Measurements from ENCODE around the gene WAPL. TPM values are rescaled to one million over a fixed set of nuclear protein-coding genes. Genes with fewer than 3 reads are reported as not detected.

Gene WAPL
- total and polyA plus RNA-seq, 2 of the 8 experiments (the other 6 are each of a cell fraction or from before 2014, with no cell fraction given) = 12.8 to 48.1 TPM

- Histone ChIP-seq H4K20me1 (replicated peaks in 1 of 2; ENCODE audit: control insufficient read depth in 1 of 2, insufficient read depth in 2 of 2, low read length in 2 of 2) (no peaks in the 10 kb centered on the region), H2AK5ac (ENCODE audit: low read depth, low read length) (no peak overlapping the region), H4K8ac (ENCODE audit: extremely low read depth, insufficient read depth, low read length) (no peak overlapping the region), H3K14ac (ENCODE audit: insufficient read length) (no peak overlapping the region), H3K23me2 (ENCODE audit: low read depth, low read length) (peaks cover 3% of the 10 kb centered on the region; the same call in 1 of the 2 replicates), H3K56ac (replicated peaks; ENCODE audit: insufficient read length, low read depth, low read length) (no peak overlapping the region), H2BK15ac (ENCODE audit: low read length) (no peak overlapping the region), H4K5ac (ENCODE audit: insufficient read length, low read depth, low read length) (no peak overlapping the region), H3K9ac (replicated peaks in 1 of 4; ENCODE audit: extremely low read depth in 1 of 4, low read depth in 3 of 4, low read length in 3 of 4) (no peak overlapping the region; a peak in 1 of 7 replicates), H2AFZ (ENCODE audit: low read length) (no peak overlapping the region), H3K4me1 (replicated peaks in 1 of 4; ENCODE audit: control insufficient read depth in 3 of 4, insufficient read depth in 4 of 4, low read length in 3 of 4) (peaks cover 0 to 5% (median 2%) of the 10 kb centered on the region in 4 experiments; a peak in 2 of 7 replicates), H3K9me3 (ENCODE audit: insufficient read depth in 2 of 2, low read depth in 1 of 2, low read length in 1 of 2) (no peaks in the 10 kb centered on the region), H4K91ac (replicated peaks; ENCODE audit: insufficient read length, low read length) (no peak overlapping the region), H2BK5ac (ENCODE audit: low read depth, low read length) (no peak overlapping the region), H3K79me2 (ENCODE audit: control insufficient read depth in 1 of 2, insufficient read depth in 2 of 2, low read length in 2 of 2) (peaks cover 0 to 11% of the 10 kb centered on the region in 2 experiments; a peak in 2 of 4 replicates), H2BK12ac (ENCODE audit: low read depth, low read length) (0 out of 2 replicates have a peak overlapping the region, but pooled peaks have one; percentile 27), H3K18ac (ENCODE audit: extremely low read depth, low read length) (no peak overlapping the region), H3K23ac (ENCODE audit: insufficient read length) (no peak overlapping the region), H3K36me3 (ENCODE audit: control insufficient read depth in 2 of 4, insufficient read depth in 4 of 4, low read length in 3 of 4) (no peaks in the 10 kb centered on the region), H3K27me3 (replicated peaks in 1 of 4; ENCODE audit: control insufficient read depth in 3 of 4, extremely low read depth in 1 of 4, insufficient read depth in 3 of 4, low read length in 3 of 4) (no peaks in the 10 kb centered on the region), H3K4ac (replicated peaks; ENCODE audit: insufficient read length, low read depth, low read length) (no peak overlapping the region), H3K4me2 (ENCODE audit: insufficient read depth in 1 of 2, low read depth in 2 of 2, low read length in 2 of 2) (no peak overlapping the region), H3K4me3 (ENCODE audit: extremely low read depth in 1 of 4, insufficient read depth in 2 of 4, low read depth in 3 of 4, low read length in 4 of 4) (no peak overlapping the region), H3K79me1 (ENCODE audit: low read depth, low read length) (no peaks in the 10 kb centered on the region), H2BK120ac (replicated peaks; ENCODE audit: low read depth, low read length) (no peak overlapping the region), H2BK20ac (ENCODE audit: low read length) (no peak overlapping the region), H3K27ac (ENCODE audit: low read depth, low read length) (no peak overlapping the region)
- DNase-seq (ENCODE audit: low read depth in 1 of 2, low spot score in 2 of 2) (no peak), FAIRE-seq (no peak)
- POLR2A ChIA-PET (ENCODE audit: partially characterized antibody) = interaction anchor here (1.2 kb wide), 1 partner anchor 11 kb away, joined by 3 read pairs; no protein-coding TSS in a partner anchor
- 88% methylated on average over 4 of the region's 4 CpGs; no CpG with 5 or more reads in 1 of the 2 experiments for WGBS, 2 experiments (ENCODE audit: extremely low coverage in 1 of 2, insufficient coverage in 1 of 2, insufficient read length in 1 of 2, insufficient replicate concordance in 2 of 2, low coverage in 1 of 2, low lambda C conversion rate in 2 of 2, missing lambda C conversion rate in 1 of 2)
- CTCF ChIA-PET (ENCODE audit: partially characterized antibody) = interaction anchor here (1.1 to 5.4 kb wide), 3 partner anchors 8 to 58 kb away, joined by 3 to 28 read pairs (median 7); no protein-coding TSS in a partner anchor
- TF ChIP-seq ATF2 (IDR thresholded peaks at IDR 0.05; ENCODE audit: low read length) (no peak), CHD2 (IDR thresholded peaks at IDR 0.05; ENCODE audit: low read length) (no peak), KDM5A (IDR thresholded peaks at IDR 0.05; ENCODE audit: low read length) (no peak), BACH1 (IDR thresholded peaks at IDR 0.05; ENCODE audit: low read length) (no peak), RNF2 (IDR thresholded peaks at IDR 0.05; ENCODE audit: borderline replicate concordance, low read depth, low read length, missing control alignments, poor library complexity, severe bottlenecking) (no peak), ATF3 (IDR thresholded peaks at IDR 0.05; ENCODE audit: insufficient read depth, low read depth, low read length) (no peak), SRF (IDR thresholded peaks at IDR 0.05; ENCODE audit: low read depth, low read length) (no peak), RAD21 (IDR thresholded peaks at IDR 0.05 in 1 of 2, conservative IDR thresholded peaks at IDR 0.05 in 1 of 2; ENCODE audit: low read depth in 2 of 2, low read length in 2 of 2) (no peak), NANOG (IDR thresholded peaks at IDR 0.05; ENCODE audit: insufficient read depth, low read depth, low read length, poor library complexity, severe bottlenecking) (no peak), POLR2AphosphoS5 (IDR thresholded peaks at IDR 0.05; ENCODE audit: low read depth, low read length) (no peak), GABPA (IDR thresholded peaks at IDR 0.05; ENCODE audit: borderline replicate concordance, insufficient read depth, low read length) (no peak)
Measured at GRCh38 chr10:86526606-86527005, 5.0 kb upstream of the WAPL start.

Data from H1 (cell line).